HL-60/S4 (cell line): ENCODE measurements around the gene P3H3.
"Not testable (repeated sequence)": the region's sequence is repeated elsewhere in the genome, so short reads cannot be mapped to it uniquely, and the experiment has no call there.

Experiments used
- in situ Hi-C: fragments of 300-500 bp; cut with MboI; formaldehyde crosslinking; loops from 2 replicates; pipeline ENCODE4 v1.14.3; 2022; ENCODE audit warnings: low sequenced_read_pairs

P3H3 gene

GRCh38 chr12:6884539-6884938, 56.3 kb downstream of the P3H3 start:
- in situ Hi-C loops: no loop called here

GRCh38 chr12:6886206-6886999, 58.2 kb downstream of the P3H3 start:
- in situ Hi-C loops: not testable (repeated sequence)

- in situ Hi-C loops: no loop called here
Observed at GRCh38 chr12:6887460-6887859, 59.3 kb downstream of the P3H3 start.

GRCh38 chr12:6888360-6888759, 60.2 kb downstream of the P3H3 start:
- in situ Hi-C loops: no loop called here

- in situ Hi-C loops: not testable (repeated sequence)
Observed at GRCh38 chr12:6888794-6889193, 60.6 kb downstream of the P3H3 start.
